Peyer's patch (tissue), 4 donors: Measurements from ENCODE around the gene TOMM5.

Experiments
- POLR2A ChIP-seq, 2 donors: fragments of 450-650 bp; IDR thresholded peaks; one replicate each; pipeline ENCODE4 v1.5.1; 2017; ENCODE audit warnings: antibody characterized with exemption in 2 of 2, mild to moderate bottlenecking in 2 of 2, moderate library complexity in 2 of 2
- TF ChIP-seq, protein P1 (sequence below), 6 experiments: fragments of 450-650 bp in 4 of 6; fragments of 200-600 bp in 2 of 6; sonication (generic) in 1 of 6; IDR thresholded peaks; one replicate each; pipeline ENCODE4 v1.5.1; 2017 to 2019; ENCODE audit warnings: antibody characterized with exemption in 6 of 6, mild to moderate bottlenecking in 3 of 6, moderate library complexity in 1 of 6

DNA sequence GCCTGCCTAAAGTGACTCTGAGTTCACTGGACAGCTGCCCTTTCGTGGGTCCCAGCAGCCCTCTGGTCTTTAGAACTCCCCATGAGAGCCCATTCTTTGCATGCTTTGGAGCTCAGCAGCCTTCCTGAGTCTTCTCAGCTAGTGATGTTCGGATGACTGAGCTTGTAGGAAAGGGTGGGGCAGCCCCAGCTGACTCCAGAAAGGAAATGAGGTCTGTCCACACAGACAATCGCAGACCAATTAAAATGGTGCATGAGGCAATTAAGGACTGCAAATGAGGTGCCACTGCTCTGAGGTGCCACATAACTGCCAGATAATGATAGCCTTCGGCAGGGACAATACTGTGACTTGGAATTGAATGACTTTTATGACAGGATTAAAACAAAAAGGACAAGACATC lies 25.4 kb upstream of the TOMM5 start:
- TF ChIP-seq POLR2A (IDR thresholded peaks at IDR 0.05) = no peak
- TF ChIP-seq, protein P1, sequence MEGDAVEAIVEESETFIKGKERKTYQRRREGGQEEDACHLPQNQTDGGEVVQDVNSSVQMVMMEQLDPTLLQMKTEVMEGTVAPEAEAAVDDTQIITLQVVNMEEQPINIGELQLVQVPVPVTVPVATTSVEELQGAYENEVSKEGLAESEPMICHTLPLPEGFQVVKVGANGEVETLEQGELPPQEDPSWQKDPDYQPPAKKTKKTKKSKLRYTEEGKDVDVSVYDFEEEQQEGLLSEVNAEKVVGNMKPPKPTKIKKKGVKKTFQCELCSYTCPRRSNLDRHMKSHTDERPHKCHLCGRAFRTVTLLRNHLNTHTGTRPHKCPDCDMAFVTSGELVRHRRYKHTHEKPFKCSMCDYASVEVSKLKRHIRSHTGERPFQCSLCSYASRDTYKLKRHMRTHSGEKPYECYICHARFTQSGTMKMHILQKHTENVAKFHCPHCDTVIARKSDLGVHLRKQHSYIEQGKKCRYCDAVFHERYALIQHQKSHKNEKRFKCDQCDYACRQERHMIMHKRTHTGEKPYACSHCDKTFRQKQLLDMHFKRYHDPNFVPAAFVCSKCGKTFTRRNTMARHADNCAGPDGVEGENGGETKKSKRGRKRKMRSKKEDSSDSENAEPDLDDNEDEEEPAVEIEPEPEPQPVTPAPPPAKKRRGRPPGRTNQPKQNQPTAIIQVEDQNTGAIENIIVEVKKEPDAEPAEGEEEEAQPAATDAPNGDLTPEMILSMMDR (IDR thresholded peaks at IDR 0.05) = no peak
